GM18499 (cell line): Measurements from ENCODE around the gene MAFG.

Experiments used
- ATAC-seq: cut with Tn5 transposase; IDR thresholded peaks from one replicate; pipeline ENCODE4 v1.9.1; 2021; ENCODE audit warnings: moderate number of reproducible peaks; ENCODE audit not compliant: insufficient read depth, unreplicated experiment

MAFG gene

DNA sequence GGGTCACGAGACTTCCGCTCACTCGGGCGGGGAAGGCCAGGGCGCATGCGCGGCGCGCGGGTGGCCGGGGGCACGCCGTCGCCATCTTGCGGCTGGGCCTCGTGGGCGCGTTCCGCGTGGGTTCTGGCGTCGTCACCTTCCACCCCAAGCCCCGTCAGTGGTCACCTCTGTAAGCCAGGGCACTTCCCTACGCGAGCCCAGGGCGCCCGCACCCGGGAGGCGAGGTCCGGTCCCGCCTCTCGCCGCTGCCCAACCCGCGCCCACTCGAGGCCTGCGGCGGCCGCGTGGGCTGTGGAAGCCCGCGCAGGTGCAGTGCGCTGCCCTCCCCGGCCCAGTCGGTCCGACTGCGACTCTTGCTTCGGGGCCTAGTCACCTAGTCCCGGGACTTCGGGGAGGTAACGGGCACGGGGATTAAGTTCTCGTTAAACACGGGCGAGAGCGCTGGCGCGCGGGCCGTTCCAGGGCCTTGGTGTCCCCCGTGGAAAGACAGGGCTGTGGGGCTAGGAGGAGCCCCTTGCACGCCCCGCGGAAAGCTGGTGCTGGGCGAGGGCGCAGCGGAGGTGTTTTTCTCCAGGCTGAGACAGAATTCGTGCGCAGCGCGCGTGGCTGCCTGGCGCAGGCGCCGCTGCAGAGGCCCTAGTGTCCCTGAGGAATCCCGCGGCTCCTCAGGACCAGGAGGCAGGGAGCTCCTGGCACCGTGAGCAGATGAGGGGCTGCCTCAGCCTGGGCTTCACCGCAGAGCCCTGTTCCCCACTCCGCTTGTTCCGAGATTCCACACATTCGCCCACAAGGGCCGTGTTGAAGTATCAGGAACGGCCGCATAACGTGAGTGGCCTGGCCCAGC is 55.9 kb downstream of the MAFG start:
- no peak for ATAC-seq

DNA sequence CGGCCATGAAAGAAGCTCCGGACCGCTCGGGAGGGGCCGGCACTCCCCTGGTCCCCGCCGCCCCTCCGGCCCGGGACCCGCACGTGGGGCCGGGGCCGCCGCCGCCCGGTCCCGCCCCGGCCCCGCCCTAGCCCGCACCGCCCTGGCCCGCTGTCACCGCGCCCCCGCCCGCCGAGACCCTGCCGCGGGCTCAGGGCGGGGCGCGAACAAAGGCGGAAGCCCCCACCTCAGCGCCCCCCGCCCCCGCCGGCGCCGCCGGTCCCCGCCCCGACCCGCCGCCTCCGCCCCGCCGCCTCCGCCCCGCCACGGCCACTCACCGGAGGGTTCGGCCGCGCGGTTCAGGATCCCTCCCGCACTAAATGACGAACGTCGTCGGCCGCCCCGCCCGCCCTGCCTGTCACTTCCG is 56.6 kb downstream of the MAFG start, which contains the start of gene ARHGDIA:
Gene ARHGDIA (minus strand): TSS at position 357 of the 406 bp plus-strand sequence. CDS start 1,407 bp downstream, outside the sequence.
- ATAC-seq: no peak

DNA sequence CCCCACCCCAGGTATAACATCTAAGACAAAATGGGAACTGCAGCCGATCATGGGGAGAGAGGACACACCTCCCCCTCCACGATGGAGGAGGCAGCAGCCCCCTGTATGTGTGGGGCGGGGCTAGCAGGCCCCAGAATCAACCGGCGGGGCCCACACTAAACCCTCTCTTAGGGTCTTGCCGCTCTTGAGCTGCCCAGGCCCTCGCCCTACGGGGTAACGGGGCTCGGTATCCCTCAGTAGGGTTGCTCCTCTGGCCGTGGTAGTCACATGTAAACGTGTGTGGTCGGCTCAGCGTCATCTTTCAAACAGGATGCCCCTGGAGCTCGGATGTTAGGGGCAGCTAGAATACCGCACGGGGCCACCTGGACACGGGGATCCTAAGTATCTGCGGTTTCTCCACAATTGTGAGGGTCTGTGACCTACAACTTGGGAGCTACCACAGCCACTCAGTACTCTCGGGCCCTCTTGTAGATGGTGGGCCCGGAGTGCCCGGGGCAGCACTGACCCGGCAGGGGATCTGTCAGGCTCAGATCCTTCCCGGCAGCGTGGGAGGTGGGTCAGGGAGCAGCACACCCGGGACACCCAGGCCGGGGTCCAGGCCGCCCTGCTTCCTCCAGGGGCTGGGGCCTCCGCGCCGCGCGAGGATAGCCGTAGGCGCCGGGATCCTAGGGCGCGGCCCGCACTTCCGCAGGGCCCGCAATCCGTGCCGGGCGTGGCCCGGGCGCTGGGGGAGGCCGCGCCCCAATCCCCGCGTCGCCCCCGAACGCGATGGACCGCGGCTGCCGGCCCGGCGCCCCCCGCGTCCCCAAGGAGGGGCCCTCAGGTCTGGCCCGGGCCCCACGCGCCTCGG is 57.2 kb downstream of the MAFG start:
- ATAC-seq: no peak

DNA sequence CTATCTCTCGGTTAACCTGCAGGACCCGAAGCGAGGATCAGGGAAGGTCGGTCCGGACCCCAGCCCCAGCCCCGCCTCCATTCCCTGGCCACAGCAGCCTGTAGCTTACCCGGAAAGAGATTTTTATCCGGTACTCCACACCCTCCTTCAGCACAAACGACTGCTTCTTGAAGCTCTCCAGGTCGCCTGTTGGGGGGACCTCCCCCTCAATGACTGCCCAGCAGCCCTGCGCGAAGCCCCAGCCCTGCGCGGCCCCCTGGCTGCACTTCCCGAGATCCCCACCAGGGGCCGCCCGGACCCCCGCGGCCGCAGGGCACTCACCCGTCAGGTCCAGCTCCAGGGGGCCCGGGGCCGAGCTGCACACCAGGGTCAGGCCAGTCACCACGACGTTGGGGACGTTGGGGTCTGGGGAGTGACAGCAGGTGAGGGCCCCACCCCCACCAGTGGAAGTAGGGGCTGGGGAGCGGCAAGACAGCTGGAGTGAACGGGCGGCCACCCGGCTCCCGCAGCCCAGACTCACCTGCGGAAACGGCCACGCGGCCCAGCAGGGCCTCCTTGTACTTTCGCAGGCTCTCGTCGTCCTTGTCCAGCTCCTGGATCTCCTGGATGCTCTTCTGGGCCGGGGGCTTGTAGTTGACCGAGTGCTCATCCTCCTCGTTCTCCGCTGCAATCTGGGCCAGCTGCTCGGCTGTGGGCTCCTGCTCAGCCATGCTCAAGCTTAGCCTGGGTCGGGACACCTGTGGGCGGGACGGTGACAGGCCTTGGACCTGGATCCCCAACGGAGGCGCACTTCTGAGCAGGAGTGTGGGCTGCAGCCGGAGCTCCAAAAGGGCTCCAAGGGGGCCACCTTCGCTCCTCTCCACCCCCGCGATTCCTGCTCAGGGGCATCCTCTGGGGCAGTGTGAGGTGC is 58.1 kb downstream of the MAFG start:
- no peak for ATAC-seq

DNA sequence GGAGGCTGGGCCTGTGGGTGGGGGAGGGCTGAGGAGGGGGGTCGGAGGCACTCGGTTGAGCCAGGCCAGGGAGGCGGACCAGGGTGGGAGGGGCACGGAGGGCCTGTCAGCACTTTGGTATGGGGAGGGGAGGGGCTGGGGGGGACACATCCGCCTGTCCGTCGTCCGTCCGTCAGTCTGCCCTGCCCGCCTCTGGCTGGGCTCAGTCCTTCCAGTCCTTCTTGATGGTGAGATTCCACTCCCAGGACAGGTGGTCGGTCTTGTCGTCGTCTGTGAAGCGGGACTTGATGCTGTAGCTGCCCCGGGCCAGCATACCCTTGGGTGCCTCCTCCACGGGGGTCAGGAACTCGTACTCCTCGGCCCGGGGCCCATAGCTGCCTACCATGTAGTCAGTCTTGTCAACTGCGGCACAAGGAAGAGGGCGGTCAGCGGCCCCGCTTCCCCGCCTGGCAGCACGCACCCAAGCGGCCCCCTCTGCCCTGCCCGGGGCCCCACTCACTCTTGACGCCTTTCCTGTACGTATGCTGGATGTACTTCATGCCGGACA is 58.8 kb downstream of the MAFG start:
- no peak for ATAC-seq
